ENCODE results near the gene CFAP58. TPM values are rescaled to one million over a fixed set of nuclear protein-coding genes. Genes with fewer than 3 reads are reported as not detected.

CFAP58 gene
- total RNA-seq, 2 donors from 2014 or later, result 0.05 to 1.9 TPM

DNA sequence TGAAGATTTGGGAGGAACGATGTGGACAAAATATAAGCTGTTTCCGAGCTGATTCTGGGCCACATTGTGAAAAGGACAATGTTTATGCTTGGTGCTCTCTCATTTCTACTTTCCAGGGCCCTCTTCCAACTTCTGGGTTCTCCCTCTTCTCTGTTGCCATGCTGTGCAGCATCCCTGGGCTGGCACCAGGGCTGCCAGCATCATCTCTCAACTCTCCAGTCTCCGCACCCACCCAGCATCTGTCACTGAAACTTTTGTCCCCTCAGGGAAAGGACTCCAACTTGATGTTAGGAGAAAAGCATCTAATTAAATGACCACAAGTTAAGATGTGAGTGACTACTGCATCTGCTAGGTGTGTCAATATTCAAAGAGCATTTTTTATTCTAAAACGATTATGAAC lies 26.7 kb downstream of the CFAP58 start:
- no peak for DNase-seq (ENCODE audit: low spot score)
- Histone ChIP-seq H3K9me3 (no peaks in the 10 kb centered on the region), H3K27me3 (replicated peaks; ENCODE audit: insufficient read depth) (no peaks in the 10 kb centered on the region), H3K27ac (no peak overlapping the region), H3K4me3 (no peak overlapping the region), H3K4me1 (replicated peaks) (no peaks in the 10 kb centered on the region), H3K36me3 (no peaks in the 10 kb centered on the region)
- TF ChIP-seq POLR2AphosphoS5 (IDR thresholded peaks at IDR 0.05) (no peak), POLR2A (IDR thresholded peaks at IDR 0.05) (no peak)
- TF ChIP-seq, protein P1, sequence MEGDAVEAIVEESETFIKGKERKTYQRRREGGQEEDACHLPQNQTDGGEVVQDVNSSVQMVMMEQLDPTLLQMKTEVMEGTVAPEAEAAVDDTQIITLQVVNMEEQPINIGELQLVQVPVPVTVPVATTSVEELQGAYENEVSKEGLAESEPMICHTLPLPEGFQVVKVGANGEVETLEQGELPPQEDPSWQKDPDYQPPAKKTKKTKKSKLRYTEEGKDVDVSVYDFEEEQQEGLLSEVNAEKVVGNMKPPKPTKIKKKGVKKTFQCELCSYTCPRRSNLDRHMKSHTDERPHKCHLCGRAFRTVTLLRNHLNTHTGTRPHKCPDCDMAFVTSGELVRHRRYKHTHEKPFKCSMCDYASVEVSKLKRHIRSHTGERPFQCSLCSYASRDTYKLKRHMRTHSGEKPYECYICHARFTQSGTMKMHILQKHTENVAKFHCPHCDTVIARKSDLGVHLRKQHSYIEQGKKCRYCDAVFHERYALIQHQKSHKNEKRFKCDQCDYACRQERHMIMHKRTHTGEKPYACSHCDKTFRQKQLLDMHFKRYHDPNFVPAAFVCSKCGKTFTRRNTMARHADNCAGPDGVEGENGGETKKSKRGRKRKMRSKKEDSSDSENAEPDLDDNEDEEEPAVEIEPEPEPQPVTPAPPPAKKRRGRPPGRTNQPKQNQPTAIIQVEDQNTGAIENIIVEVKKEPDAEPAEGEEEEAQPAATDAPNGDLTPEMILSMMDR (IDR thresholded peaks at IDR 0.05), result no peak
- intact Hi-C loops (cut with DNase I), result no loop called here
- WGBS, result 81% methylated on average over 4 of the region's 4 CpGs

DNA sequence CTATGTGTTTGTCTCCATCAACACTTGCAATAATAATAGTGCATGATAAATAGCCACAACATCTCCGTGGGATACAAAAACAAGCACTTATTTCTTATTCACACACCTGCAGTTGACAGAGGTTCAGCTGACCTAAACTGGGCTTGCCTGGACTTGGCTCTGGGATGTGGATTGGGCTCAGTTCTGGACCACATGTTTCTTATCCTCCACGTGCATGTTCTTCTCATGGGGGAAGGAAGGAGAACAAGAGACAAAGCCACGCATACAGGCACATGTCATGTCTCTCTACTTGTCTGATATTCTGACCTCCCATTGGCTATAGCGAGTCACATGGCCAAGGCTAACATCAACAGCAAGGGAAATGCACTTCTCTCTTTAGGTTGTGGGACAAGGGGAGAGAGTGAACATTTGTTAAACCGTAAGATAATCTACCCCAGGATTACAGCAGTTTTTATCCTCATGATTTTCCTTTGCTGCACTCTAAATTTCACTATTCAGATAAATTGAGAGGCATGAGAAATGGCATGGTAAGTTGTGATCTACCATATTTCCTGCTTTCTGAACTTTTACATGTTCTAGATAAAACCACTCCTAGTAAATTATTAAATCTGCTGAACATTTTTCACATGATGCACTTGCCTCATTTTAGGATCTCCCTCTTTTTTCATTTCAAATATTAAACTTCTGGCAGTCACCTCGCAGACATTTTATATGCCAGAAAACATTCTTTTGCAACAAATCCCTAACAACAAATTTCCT lies 33.7 kb downstream of the CFAP58 start:
- Histone ChIP-seq H3K36me3 (no peaks in the 10 kb centered on the region), H3K9me3 (no peaks in the 10 kb centered on the region), H3K4me1 (replicated peaks) (no peaks in the 10 kb centered on the region), H3K4me3 (no peak overlapping the region), H3K27ac (no peak overlapping the region), H3K27me3 (replicated peaks; ENCODE audit: insufficient read depth) (peaks cover 2% of the 10 kb centered on the region)
- no peak for TF ChIP-seq POLR2AphosphoS5 (IDR thresholded peaks at IDR 0.05)
- no peak for TF ChIP-seq POLR2A (IDR thresholded peaks at IDR 0.05)
- TF ChIP-seq, protein P1 (IDR thresholded peaks at IDR 0.05), result no peak
- intact Hi-C loops (cut with DNase I), result no loop called here
- WGBS, result 57% methylated on average over 6 of the region's 6 CpGs
- DNase-seq (ENCODE audit: low spot score), result no peak

DNA sequence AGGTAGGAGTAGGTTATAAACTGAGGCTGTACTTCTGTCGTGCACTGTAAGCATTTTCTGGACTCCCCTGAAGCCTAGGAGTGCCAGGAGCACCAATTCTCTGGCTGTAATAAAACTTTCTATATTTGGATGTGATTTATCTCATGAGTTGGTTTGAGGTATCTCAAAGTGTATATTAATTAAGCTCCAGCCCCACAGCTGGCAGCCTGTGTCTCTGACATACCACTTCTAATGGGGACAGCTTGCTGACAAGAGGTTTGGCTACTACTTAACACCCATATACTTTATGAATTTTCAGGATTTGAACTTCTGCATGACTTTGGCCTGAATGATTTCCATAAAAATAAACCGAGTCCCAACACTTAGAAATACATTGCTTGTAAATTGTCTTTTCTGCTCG lies 35.2 kb downstream of the CFAP58 start:
- H3K36me3 ChIP-seq, result no peaks in the 10 kb centered on the region
- H3K27ac ChIP-seq, result no peak overlapping the region
- DNase-seq (ENCODE audit: low spot score), result no peak
- no peak overlapping the region for H3K4me3 ChIP-seq
- TF ChIP-seq, protein P1 (IDR thresholded peaks at IDR 0.05), result no peak
- TF ChIP-seq POLR2A (IDR thresholded peaks at IDR 0.05) (no peak), POLR2AphosphoS5 (IDR thresholded peaks at IDR 0.05) (no peak)
- H3K27me3 ChIP-seq (replicated peaks; ENCODE audit: insufficient read depth), result peaks cover 2% of the 10 kb centered on the region
- no peaks in the 10 kb centered on the region for H3K4me1 ChIP-seq (replicated peaks)
- intact Hi-C loops (cut with DNase I), result no loop called here
- no peaks in the 10 kb centered on the region for H3K9me3 ChIP-seq
- WGBS, result 35% methylated on average over 3 of the region's 3 CpGs

DNA sequence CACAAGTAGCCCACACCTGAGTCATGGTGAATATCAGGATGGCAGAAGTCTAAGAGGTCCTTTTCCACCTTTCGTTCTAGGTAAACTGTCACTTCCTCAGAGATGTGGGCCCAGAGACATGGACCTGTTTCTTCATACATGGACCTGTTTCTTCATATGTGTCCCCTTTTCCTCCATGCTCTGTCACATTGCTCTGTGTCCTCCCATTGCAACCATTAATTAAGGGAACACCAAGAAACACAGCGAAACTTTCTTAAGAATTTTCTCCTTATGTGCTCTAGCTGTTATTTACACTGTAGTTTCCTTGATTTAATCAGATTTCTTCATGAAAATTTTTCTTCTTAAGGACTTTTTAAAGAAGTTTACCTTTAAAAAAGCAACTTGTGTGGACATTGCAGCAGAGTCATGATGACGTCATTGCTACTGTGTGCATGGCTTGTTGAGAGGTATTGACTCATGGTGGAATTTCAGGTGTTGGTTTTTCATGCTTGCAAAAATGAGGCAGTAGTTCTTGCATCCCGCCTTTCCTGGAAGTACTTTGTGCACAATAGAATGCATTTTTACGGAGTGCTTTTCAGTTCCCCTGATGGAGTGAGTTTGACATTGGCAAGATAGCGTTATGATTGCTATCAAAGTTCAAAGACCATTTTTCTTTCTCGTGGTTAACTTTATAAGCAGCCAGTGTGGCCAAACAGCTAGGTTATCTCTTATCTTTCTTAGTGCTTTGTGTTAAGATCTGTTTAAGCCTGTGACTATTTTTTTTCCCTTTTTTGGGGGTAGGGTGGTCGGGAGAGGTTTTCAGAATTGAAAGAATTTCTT lies 37.7 kb downstream of the CFAP58 start:
- intact Hi-C loops (cut with DNase I), result no loop called here
- Histone ChIP-seq H3K9me3 (no peaks in the 10 kb centered on the region), H3K36me3 (no peaks in the 10 kb centered on the region), H3K4me1 (replicated peaks) (no peaks in the 10 kb centered on the region), H3K4me3 (no peak overlapping the region), H3K27me3 (replicated peaks; ENCODE audit: insufficient read depth) (peaks cover 2% of the 10 kb centered on the region), H3K27ac (no peak overlapping the region)
- no peak for DNase-seq (ENCODE audit: low spot score)
- WGBS, result 35% methylated on average over 8 of the region's 8 CpGs
- TF ChIP-seq, protein P1 (IDR thresholded peaks at IDR 0.05), result no peak
- no peak for TF ChIP-seq POLR2A (IDR thresholded peaks at IDR 0.05)
- no peak for TF ChIP-seq POLR2AphosphoS5 (IDR thresholded peaks at IDR 0.05)

Measured in prostate gland (tissue), 2 donors.